ACC112 (cell line): Measurements from ENCODE around the gene DNAJA3.

Experiments
- H2AFZ ChIP-seq: fragments of 200-600 bp; sonication (generic); one replicate; pipeline ENCODE4 v1.6.0; 2017; ENCODE audit warnings: antibody characterized with exemption, low read length; ENCODE audit not compliant: unreplicated experiment
- H3K27ac ChIP-seq: fragments of 200-600 bp; sonication (generic); 2 replicates; pipeline ENCODE4 v1.5.1; 2014; ENCODE audit warnings: low read depth, mild to moderate bottlenecking, antibody characterized with exemption, low read length, moderate library complexity
- H3K27me3 ChIP-seq: fragments of 200-600 bp; sonication (generic); 2 replicates; pipeline ENCODE4 v1.6.1; 2014; ENCODE audit warnings: mild to moderate bottlenecking, antibody characterized with exemption, low read length, moderate library complexity, mixed read lengths; ENCODE audit not compliant: insufficient read depth
- H3K36me3 ChIP-seq: fragments of 200-600 bp; sonication (generic); 2 replicates; pipeline ENCODE4 v1.6.1; 2016; ENCODE audit warnings: mild to moderate bottlenecking, antibody characterized with exemption, low read length, moderate library complexity, mixed read lengths; ENCODE audit not compliant: insufficient read depth
- H3K4me1 ChIP-seq: fragments of 200-600 bp; sonication (generic); one replicate; pipeline ENCODE4 v1.6.1; 2016; ENCODE audit warnings: low read length, mixed read lengths; ENCODE audit not compliant: insufficient read depth, unreplicated experiment, control insufficient read depth
- H3K4me3 ChIP-seq: fragments of 200-600 bp; sonication (generic); 2 replicates; pipeline ENCODE4 v1.5.1; 2014; ENCODE audit warnings: mild to moderate bottlenecking, low read depth, low read length
- H3K79me2 ChIP-seq: fragments of 200-600 bp; sonication (generic); one replicate; pipeline ENCODE4 v1.6.0; 2016; ENCODE audit warnings: low read length; ENCODE audit not compliant: control insufficient read depth, unreplicated experiment, insufficient read depth

Gene DNAJA3

GRCh38 chr16:4425378-4426020 lies at the start of gene DNAJA3:
DNAJA3 (plus strand) TSS chr16:4425868; CDS start chr16:4425882, 14 bp downstream.
- peak within 1 kb of the TSS; percentile 91 for H2AFZ ChIP-seq
- H3K27me3 ChIP-seq, result no peaks in the 10 kb centered on the region
- H3K36me3 ChIP-seq, result no peaks in the 10 kb centered on the region
- peak within 1 kb of the TSS; percentile 96 for H3K4me3 ChIP-seq
- H3K4me1 ChIP-seq, result peaks cover 12% of the 10 kb centered on the region
- peak within 1 kb of the TSS; percentile 93 for H3K27ac ChIP-seq
- peaks cover 45% of the 10 kb centered on the region for H3K79me2 ChIP-seq

GRCh38 chr16:4376126-4376892 lies 49.4 kb upstream of the DNAJA3 start:
- Histone ChIP-seq H3K4me3 (peak overlapping the region; percentile 100), H3K27me3 (no peaks in the 10 kb centered on the region), H3K4me1 (peaks cover 48% of the 10 kb centered on the region), H3K79me2 (peaks cover 73% of the 10 kb centered on the region), H2AFZ (no peak overlapping the region), H3K27ac (peak overlapping the region; percentile 98), H3K36me3 (no peaks in the 10 kb centered on the region)

- H3K4me3 ChIP-seq, result peak overlapping the region; percentile 100
- H3K27ac ChIP-seq, result peak overlapping the region; percentile 98
- no peak overlapping the region for H2AFZ ChIP-seq
- H3K27me3 ChIP-seq, result no peaks in the 10 kb centered on the region
- peaks cover 69% of the 10 kb centered on the region for H3K79me2 ChIP-seq
- H3K4me1 ChIP-seq, result peaks cover 46% of the 10 kb centered on the region
- H3K36me3 ChIP-seq, result peaks cover 2% of the 10 kb centered on the region; the same call in 1 of the 2 replicates
Measured at GRCh38 chr16:4376893-4377572, 48.6 kb upstream of the DNAJA3 start.

- Histone ChIP-seq H3K27ac (peak overlapping the region; percentile 98), H3K4me1 (peaks cover 46% of the 10 kb centered on the region), H3K36me3 (peaks cover 6% of the 10 kb centered on the region; the same call in 1 of the 2 replicates), H2AFZ (no peak overlapping the region), H3K79me2 (peaks cover 63% of the 10 kb centered on the region), H3K4me3 (peak overlapping the region; percentile 18; the same call in 1 of the 2 replicates), H3K27me3 (no peaks in the 10 kb centered on the region)
Measured at GRCh38 chr16:4377573-4378154, 48.0 kb upstream of the DNAJA3 start.

GRCh38 chr16:4378161-4378666 lies 47.5 kb upstream of the DNAJA3 start:
- Histone ChIP-seq H3K27ac (peak overlapping the region; percentile 98), H2AFZ (no peak overlapping the region), H3K79me2 (peaks cover 57% of the 10 kb centered on the region), H3K4me1 (peaks cover 46% of the 10 kb centered on the region), H3K27me3 (no peaks in the 10 kb centered on the region), H3K4me3 (peak overlapping the region; percentile 18; the same call in 1 of the 2 replicates), H3K36me3 (peaks cover 9% of the 10 kb centered on the region; the same call in 1 of the 2 replicates)

GRCh38 chr16:4378999-4379690 lies 46.5 kb upstream of the DNAJA3 start:
- H3K79me2 ChIP-seq, result peaks cover 48% of the 10 kb centered on the region
- no peak overlapping the region for H3K4me3 ChIP-seq
- H3K36me3 ChIP-seq, result peaks cover 16% of the 10 kb centered on the region; the same call in 1 of the 2 replicates
- H3K4me1 ChIP-seq, result peaks cover 54% of the 10 kb centered on the region
- H3K27me3 ChIP-seq, result no peaks in the 10 kb centered on the region
- H3K27ac ChIP-seq, result peak overlapping the region; percentile 98
- no peak overlapping the region for H2AFZ ChIP-seq

- H3K79me2 ChIP-seq, result peaks cover 37% of the 10 kb centered on the region
- H3K27ac ChIP-seq, result peak overlapping the region; percentile 10; the same call in 1 of the 2 replicates
- no peaks in the 10 kb centered on the region for H3K27me3 ChIP-seq
- no peak overlapping the region for H3K4me3 ChIP-seq
- peaks cover 51% of the 10 kb centered on the region for H3K4me1 ChIP-seq
- no peak overlapping the region for H2AFZ ChIP-seq
- peaks cover 16% of the 10 kb centered on the region; the same call in 1 of the 2 replicates for H3K36me3 ChIP-seq
Measured at GRCh38 chr16:4380119-4381063, 45.3 kb upstream of the DNAJA3 start.

GRCh38 chr16:4381072-4381934 lies 44.4 kb upstream of the DNAJA3 start:
- Histone ChIP-seq H3K36me3 (peaks cover 16% of the 10 kb centered on the region; the same call in 1 of the 2 replicates), H3K27me3 (no peaks in the 10 kb centered on the region), H3K27ac (no peak overlapping the region), H3K4me3 (no peak overlapping the region), H3K79me2 (peaks cover 31% of the 10 kb centered on the region), H3K4me1 (peaks cover 51% of the 10 kb centered on the region), H2AFZ (no peak overlapping the region)
